GM12875 (cell line): ENCODE measurements around the gene DACT2.

ENCODE experiments used
- H3K4me3 ChIP-seq: one replicate; pipeline ENCODE4 v1.5.1; 2011; ENCODE audit warnings: low read depth, low read length, control low read depth
- TF ChIP-seq, protein P1 (sequence below): IDR thresholded peaks from 2 replicates; pipeline ENCODE4 v1.5.1; 2011; ENCODE audit warnings: low read depth, mild to moderate bottlenecking, control low read depth, inconsistent platforms, low read length, moderate library complexity, borderline replicate concordance; ENCODE audit not compliant: insufficient read depth

Gene DACT2

DNA sequence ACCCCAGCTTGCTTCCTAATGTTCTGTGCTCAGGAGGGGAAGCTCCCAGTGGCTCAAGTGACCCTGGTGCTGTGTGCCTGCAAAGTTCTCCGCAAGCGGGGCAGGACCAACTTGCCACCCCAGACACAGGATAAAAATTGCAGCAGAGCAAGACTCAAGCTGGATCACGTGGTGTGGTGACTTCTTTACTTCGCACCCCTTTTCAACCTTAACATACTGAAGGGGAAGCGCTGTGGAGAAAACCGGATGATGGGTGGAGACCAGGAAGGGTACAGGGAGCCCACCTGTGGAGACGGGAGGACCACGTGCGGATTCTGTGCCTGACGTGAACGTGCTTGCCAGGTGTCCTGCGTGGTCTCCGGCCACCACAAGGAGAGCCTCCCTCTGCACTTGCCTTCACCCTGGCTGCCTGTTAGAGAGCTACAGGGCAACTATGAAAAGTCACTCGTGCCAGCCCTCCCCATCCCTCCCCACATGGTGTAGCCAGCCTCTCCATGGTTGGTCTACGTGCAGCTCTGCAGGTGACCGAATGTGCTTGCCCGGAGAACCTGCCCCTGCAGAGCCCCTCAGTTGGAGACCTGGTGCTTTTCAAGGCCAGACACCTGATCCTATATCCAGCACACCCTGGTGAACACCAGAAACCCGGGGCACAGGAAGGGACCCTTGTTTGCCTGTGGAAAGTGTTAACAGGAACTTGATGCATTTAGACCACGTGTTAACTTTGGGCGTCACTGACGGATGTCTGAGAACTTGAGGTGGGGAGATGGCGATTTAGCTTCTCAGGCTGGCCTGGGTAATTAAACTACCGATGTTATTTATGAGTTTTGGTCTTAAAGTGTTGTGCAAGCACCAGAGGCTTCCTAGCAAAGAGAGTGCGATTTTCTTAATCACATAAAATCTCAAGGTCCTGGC lies 23.9 kb upstream of the DACT2 start:
- no peak overlapping the region for H3K4me3 ChIP-seq
- TF ChIP-seq, protein P1, sequence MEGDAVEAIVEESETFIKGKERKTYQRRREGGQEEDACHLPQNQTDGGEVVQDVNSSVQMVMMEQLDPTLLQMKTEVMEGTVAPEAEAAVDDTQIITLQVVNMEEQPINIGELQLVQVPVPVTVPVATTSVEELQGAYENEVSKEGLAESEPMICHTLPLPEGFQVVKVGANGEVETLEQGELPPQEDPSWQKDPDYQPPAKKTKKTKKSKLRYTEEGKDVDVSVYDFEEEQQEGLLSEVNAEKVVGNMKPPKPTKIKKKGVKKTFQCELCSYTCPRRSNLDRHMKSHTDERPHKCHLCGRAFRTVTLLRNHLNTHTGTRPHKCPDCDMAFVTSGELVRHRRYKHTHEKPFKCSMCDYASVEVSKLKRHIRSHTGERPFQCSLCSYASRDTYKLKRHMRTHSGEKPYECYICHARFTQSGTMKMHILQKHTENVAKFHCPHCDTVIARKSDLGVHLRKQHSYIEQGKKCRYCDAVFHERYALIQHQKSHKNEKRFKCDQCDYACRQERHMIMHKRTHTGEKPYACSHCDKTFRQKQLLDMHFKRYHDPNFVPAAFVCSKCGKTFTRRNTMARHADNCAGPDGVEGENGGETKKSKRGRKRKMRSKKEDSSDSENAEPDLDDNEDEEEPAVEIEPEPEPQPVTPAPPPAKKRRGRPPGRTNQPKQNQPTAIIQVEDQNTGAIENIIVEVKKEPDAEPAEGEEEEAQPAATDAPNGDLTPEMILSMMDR, result no peak

DNA sequence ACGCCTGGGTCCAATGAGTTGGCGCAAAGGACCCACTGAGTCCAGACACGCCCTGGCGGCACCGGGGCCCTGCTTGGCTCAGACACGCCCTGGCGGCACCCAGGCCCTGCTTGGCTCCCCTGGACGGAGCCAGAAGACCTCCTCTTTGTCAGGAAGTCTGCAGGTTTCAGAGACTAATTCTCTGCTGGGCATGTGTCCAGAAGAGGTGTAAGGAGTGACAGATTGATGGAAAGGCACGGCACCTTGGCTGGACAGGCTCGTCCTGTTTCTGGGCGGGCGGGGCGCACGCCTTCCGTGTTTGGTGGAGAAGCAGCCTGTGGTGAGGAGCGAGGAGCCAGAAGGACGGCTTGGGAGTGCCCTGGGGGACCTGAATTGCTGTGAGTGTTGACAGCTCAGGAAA lies 23.1 kb upstream of the DACT2 start:
- H3K4me3 ChIP-seq, result no peak overlapping the region
- TF ChIP-seq, protein P1, result no peak

GRCh38 chr6:168341280-168341900 lies 21.8 kb upstream of the DACT2 start:
- TF ChIP-seq, protein P1, result no peak
- no peak overlapping the region for H3K4me3 ChIP-seq

GRCh38 chr6:168340819-168341218 lies 21.2 kb upstream of the DACT2 start:
- TF ChIP-seq, protein P1, result no peak
- no peak overlapping the region for H3K4me3 ChIP-seq

GRCh38 chr6:168338777-168339176 lies 19.2 kb upstream of the DACT2 start:
- TF ChIP-seq, protein P1, result no peak
- no peak overlapping the region for H3K4me3 ChIP-seq

GRCh38 chr6:168336967-168337366 lies 17.4 kb upstream of the DACT2 start:
- no peak overlapping the region for H3K4me3 ChIP-seq
- TF ChIP-seq, protein P1, result no peak
